PC-9 (cell line): Measurements from ENCODE around the gene TECPR1.

Experiments used
- CTCF ChIP-seq: fragments of 200-600 bp; sonication (generic); conservative IDR thresholded peaks from 2 replicates; pipeline ENCODE4 v1.6.1; 2017; ENCODE audit warnings: mixed run types, antibody characterized with exemption, mild to moderate bottlenecking, moderate library complexity
- EZH2 ChIP-seq: fragments of 200-600 bp; sonication (generic); IDR thresholded peaks from 2 replicates; pipeline ENCODE4 v1.8.0; 2017; ENCODE audit warnings: antibody characterized with exemption, low read depth

- no peak for TF ChIP-seq CTCF
- TF ChIP-seq EZH2, result no peak
Observed at GRCh38 chr7:98223898-98224700, 27.9 kb downstream of the TECPR1 start.
